ENCODE measurements around the gene EEF2KMT. TPM values are rescaled to one million over a fixed set of nuclear protein-coding genes. Genes with fewer than 3 reads are reported as not detected.
"Not testable (repeated sequence)": the region's sequence is repeated elsewhere in the genome, so short reads cannot be mapped to it uniquely, and the experiment has no call there.

EEF2KMT gene
- total RNA-seq, 4 donors from 2014 or later, result 2.7 to 14.0 (median 9.6) TPM

DNA sequence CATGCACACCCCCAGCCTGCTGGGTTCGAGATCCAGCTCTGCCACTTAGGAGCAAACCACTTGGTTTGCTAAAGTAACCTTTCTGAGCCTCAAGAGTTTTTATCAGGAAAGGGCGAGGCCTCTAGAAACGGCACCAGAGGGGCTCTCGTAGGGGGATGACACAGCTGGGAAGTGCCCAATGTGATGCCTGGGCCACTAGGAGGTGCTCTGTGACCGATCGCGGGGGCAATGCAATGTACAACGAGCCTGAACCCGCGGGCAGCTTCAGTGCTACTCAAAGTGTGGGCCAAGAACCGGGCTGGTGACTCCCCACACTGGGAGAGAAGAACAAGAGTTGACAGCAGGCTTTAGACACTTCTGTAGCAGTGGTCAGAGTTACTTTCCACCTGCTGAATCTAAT, 41.2 kb downstream of the EEF2KMT start:
- Histone ChIP-seq H3K4me1 (no peaks in the 10 kb centered on the region), H3K27me3 (no peaks in the 10 kb centered on the region), H3K4me3 (no peak overlapping the region), H3K27ac (no peak overlapping the region), H3K9me3 (no peaks in the 10 kb centered on the region), H3K36me3 (no peaks in the 10 kb centered on the region)
- DNase-seq (ENCODE audit: low spot score in 2 of 2), result no peak
- no peak for TF ChIP-seq EP300 (IDR thresholded peaks at IDR 0.05)
- TF ChIP-seq POLR2A (IDR thresholded peaks at IDR 0.05), result no peak
- TF ChIP-seq POLR2AphosphoS5 (IDR thresholded peaks at IDR 0.05), result no peak
- TF ChIP-seq, protein P1, sequence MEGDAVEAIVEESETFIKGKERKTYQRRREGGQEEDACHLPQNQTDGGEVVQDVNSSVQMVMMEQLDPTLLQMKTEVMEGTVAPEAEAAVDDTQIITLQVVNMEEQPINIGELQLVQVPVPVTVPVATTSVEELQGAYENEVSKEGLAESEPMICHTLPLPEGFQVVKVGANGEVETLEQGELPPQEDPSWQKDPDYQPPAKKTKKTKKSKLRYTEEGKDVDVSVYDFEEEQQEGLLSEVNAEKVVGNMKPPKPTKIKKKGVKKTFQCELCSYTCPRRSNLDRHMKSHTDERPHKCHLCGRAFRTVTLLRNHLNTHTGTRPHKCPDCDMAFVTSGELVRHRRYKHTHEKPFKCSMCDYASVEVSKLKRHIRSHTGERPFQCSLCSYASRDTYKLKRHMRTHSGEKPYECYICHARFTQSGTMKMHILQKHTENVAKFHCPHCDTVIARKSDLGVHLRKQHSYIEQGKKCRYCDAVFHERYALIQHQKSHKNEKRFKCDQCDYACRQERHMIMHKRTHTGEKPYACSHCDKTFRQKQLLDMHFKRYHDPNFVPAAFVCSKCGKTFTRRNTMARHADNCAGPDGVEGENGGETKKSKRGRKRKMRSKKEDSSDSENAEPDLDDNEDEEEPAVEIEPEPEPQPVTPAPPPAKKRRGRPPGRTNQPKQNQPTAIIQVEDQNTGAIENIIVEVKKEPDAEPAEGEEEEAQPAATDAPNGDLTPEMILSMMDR (IDR thresholded peaks at IDR 0.05), result no peak
- WGBS, result 21% methylated on average over 11 of the region's 11 CpGs

DNA sequence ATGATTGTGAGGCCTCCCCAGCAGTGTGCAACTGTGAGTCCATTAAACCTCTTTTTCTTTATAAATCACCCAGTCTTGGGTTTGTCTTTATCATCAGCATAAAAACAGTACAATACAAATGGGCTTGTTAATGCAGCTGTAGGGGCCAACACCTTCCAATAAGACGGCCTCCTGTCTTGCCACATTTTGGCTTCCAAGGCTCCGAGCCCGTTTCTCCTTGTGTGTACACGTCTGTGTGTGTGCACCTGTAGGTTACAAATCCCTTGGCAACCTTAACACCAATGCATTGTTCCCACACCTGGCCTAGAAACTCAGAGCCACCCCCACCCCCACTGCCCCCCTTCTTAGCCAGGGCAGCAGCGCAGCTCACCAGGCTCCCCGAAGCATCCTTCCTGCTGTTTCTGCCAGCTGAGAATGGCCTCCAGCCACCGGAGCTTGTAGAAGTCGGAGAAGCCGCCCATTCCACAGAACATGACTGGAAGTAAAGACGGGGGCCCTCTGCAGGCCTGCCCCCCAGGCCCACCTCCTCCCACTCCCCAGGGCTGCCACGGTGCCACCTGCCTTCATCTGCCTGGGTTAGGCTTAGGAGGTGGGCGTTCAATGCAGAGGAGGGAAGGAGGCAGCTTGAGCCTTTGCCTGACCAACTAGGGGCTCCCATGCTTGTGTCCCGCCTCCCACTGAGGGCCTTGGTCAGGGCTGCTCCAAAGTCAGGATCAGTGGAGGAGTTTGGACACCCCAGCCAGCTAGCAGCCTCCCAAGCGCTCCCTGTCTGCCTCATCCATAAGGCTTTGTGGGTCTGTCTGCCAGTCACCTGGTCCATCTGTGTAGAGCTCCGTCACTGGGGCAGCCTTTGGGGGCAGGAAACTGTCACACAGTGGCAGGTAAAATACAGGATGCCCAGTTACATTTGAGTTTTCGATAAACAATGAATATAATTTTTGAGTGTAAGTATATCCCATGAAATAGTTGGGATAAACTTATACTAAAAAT, 42.4 kb downstream of the EEF2KMT start:
- TF ChIP-seq POLR2A (IDR thresholded peaks at IDR 0.05), result no peak
- no peak for TF ChIP-seq EP300 (IDR thresholded peaks at IDR 0.05)
- TF ChIP-seq, protein P1 (IDR thresholded peaks at IDR 0.05), result no peak
- TF ChIP-seq POLR2AphosphoS5 (IDR thresholded peaks at IDR 0.05), result no peak
- H3K4me3 ChIP-seq, result no peak overlapping the region
- H3K4me1 ChIP-seq, result no peaks in the 10 kb centered on the region
- H3K9me3 ChIP-seq, result no peaks in the 10 kb centered on the region
- 74% methylated on average over 14 of the region's 16 CpGs for WGBS
- H3K36me3 ChIP-seq, result no peaks in the 10 kb centered on the region
- H3K27me3 ChIP-seq, result no peaks in the 10 kb centered on the region
- DNase-seq (ENCODE audit: low spot score in 2 of 2), result no peak
- H3K27ac ChIP-seq, result no peak overlapping the region

DNA sequence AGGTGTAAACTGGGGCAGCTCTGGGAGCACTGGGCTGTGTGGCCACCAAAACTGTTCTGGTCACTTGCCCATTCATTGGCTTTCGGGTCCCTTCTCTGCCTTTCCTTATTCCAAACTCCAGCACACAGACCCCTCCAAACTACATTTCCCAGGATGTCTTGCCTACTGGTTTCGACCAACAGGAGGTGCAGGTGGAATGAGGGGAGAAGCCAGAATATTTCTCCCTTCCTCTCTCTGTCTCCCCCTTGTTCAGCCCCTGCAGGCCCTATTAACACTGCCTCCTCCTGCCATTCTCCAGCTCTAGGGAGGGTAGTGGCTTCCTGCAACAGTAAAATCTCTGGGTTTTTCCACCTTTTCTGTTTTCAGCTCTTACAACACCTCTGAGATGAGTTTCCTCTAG, 50.7 kb downstream of the EEF2KMT start:
- H3K27me3 ChIP-seq, result no peaks in the 10 kb centered on the region
- TF ChIP-seq EP300 (IDR thresholded peaks at IDR 0.05), result no peak
- WGBS, result 86% methylated on average over 2 of the region's 2 CpGs
- H3K36me3 ChIP-seq, result no peaks in the 10 kb centered on the region
- no peak overlapping the region for H3K27ac ChIP-seq
- DNase-seq (ENCODE audit: low spot score in 2 of 2), result no peak
- no peaks in the 10 kb centered on the region for H3K4me1 ChIP-seq
- no peaks in the 10 kb centered on the region for H3K9me3 ChIP-seq
- H3K4me3 ChIP-seq, result no peak overlapping the region

DNA sequence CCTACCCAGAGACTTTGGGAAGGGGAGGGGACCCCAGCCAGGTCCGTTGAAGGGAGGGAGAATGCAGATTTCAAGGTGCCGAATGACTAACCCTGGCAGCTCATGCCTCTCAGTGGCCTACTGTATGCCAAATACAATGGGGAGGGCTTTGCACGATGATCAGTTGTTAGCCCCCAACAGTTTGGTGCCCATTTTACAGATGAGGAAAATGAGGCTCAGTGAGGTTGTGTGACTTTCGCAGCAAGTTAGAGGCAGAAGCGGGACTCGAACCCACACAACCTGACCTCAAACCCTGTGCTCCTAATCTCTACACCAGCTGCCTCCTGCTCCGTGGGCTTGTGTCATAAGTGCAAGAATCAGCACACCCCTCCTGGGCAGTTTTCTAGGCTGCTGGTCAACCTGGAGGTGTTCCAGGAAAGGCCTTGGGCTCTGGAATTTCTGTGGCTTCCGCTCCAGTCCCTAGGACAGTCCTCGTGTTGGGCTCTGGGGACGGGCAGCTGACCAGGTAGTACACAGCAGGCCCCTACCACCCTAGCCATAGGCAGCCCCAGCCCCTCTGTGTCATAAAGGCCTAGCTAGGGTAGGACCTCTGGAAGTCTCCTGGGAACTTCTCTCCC, 52.0 kb downstream of the EEF2KMT start:
- no peaks in the 10 kb centered on the region for H3K27me3 ChIP-seq
- TF ChIP-seq POLR2AphosphoS5 (IDR thresholded peaks at IDR 0.05) (no peak), EP300 (IDR thresholded peaks at IDR 0.05) (no peak), POLR2A (IDR thresholded peaks at IDR 0.05) (no peak)
- TF ChIP-seq, protein P1 (IDR thresholded peaks at IDR 0.05), result no peak
- WGBS, result 85% methylated on average over 5 of the region's 10 CpGs
- DNase-seq (ENCODE audit: low spot score in 2 of 2), result no peak
- H3K4me3 ChIP-seq, result no peak overlapping the region
- no peak overlapping the region for H3K27ac ChIP-seq
- H3K4me1 ChIP-seq, result no peaks in the 10 kb centered on the region
- no peaks in the 10 kb centered on the region for H3K9me3 ChIP-seq
- H3K36me3 ChIP-seq, result no peaks in the 10 kb centered on the region

DNA sequence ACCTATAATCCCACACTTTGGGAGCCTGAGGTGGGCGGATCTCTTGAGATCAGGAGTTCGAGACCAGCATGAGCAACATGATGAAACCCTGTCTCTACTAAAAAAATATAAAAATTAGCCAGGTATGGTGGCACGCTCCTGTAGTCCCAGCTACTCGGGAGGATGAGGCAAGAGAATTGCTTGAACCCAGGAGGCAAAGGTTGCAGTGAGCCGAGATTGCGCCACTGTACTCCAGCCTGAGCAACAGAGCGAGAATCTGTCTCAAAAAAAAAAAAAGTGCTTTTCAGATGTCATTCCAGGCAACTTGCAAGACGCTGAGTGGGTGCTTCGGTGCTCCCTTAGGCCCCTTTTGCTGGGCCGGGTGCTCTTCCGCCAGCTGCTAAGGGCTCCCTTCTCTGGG, 53.0 kb downstream of the EEF2KMT start:
- not testable (repeated sequence) for H3K27ac ChIP-seq; H3K9me3 ChIP-seq; H3K4me3 ChIP-seq; H3K27me3 ChIP-seq; H3K4me1 ChIP-seq; H3K36me3 ChIP-seq; DNase-seq (ENCODE audit: low spot score in 2 of 2)
- 90% methylated on average over 11 of the region's 11 CpGs for WGBS

DNA sequence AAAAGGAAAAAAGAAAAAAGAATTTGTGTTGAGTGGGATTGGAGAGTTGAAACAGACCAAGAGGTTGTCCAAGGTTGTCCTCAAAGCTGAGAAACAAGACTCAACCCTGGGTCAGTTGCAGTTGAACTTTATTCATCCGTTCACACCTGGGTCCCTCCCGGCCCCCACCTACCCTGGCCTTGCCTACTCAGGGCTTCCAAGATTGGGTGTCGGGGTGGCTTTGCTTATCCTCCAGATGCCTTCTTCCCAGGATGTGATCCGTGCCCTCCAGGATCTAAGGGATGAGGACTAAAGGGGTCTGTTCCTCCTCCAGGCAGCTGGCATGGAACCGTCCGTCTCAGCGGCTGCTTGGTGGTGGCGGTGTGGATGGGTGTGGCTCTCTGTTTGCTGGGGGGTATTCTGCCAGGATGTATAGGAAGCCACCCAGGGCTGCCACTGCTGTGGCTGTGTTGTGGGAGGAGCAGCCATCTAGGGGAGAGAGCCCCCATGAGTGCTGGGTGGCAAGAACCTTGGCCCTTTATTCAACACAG, 53.5 kb downstream of the EEF2KMT start:
- no peaks in the 10 kb centered on the region for H3K9me3 ChIP-seq
- no peaks in the 10 kb centered on the region for H3K27me3 ChIP-seq
- no peak overlapping the region for H3K4me3 ChIP-seq
- no peak overlapping the region for H3K27ac ChIP-seq
- 96% methylated on average over 7 of the region's 8 CpGs for WGBS
- DNase-seq (ENCODE audit: low spot score in 2 of 2), result no peak
- no peaks in the 10 kb centered on the region for H3K36me3 ChIP-seq
- TF ChIP-seq, protein P1 (IDR thresholded peaks at IDR 0.05), result no peak
- TF ChIP-seq POLR2AphosphoS5 (IDR thresholded peaks at IDR 0.05) (no peak), EP300 (IDR thresholded peaks at IDR 0.05) (no peak), POLR2A (IDR thresholded peaks at IDR 0.05) (no peak)
- H3K4me1 ChIP-seq, result no peaks in the 10 kb centered on the region
